Glomerular visceral epithelial cell (primary cell): ENCODE data around the gene TSPAN15.
"Not testable (repeated sequence)": the region's sequence is repeated elsewhere in the genome, so short reads cannot be mapped to it uniquely, and the experiment has no call there.

Experiments
- DNase-seq: peaks from one replicate; pipeline ENCODE4 v3.0.0-alpha.2; 2016; ENCODE audit errors: extremely low spot score

Gene TSPAN15

DNA sequence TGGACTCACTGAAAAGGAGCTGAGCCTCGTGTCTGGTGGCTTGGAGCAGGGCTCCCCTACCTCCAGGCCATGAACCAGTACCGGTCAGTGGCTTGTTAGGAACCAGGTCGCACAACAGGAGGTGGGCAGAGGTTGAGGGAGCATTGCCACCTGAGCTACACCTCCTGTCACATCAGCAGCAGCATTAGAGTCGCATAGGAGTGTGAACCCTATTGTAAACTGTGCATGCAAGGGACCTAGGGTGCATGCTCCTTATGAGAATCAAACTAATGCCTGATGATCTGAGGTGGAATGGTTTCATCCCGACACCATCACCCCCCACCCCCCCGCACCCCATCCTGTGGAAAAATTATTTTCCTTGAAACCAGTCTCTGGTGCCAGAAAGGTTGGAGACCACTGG, 50.4 kb downstream of the TSPAN15 start:
- DNase-seq: no peak

DNA sequence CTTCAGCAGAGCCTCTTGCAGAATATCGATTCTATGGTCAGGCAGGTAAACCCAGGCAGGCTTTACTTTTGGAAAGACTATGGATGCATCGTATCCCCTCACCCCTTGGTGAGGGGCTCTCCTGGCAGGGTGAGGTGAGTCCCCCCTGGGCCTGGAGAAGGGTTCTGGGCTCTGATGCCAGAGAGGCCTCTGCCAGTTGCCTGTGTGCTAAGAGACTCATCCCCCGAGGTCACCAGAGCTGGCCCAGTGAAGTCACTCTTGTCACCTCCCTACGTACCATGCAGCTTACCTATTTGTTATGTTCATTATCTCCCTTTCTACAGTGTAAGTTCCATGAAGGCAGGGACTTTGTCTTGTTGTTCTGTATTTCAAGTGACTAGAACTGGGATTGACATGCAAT, 51.3 kb downstream of the TSPAN15 start:
- no peak for DNase-seq

DNA sequence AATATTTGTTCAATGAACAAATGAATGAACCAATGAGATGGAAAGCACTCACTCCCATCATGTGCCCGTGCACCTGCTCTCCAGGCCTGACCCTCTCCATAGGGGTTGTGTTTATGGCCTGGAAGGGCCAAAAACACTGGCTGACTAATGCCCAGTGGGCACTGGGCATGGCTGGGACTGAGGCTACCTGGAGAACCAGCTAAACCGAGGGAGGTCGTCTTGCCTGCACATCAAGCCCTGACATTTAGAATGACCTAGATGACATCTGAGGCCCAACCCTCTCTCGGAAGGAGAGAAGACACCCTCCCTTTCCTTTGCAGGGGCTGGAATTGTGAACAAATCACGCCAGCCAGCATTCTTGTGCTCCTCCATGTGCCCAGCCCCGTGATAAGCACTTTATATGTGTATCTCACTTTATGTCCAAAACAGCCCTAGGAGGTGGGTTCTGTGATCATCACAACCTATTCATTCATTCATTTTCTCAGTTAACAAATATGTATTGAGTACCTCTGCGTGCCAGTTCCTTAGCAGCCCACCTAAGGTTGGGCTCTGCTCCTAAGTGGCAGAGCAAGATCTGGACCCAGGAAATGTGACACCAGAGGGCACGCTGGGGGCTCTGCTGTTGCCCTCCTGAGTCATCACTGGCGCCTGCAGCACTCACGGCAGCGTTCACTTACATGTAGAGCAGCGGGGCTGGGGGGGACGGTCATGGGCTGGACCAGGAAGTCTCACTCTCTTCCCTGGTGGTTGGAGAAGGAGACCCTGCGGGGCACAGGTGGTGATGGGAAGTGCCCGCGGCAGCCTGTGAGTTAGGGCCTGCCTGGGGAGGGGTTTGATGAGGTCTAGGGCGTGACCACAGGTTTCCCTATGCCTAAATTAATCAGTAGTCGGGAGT, 52.0 kb downstream of the TSPAN15 start:
- no peak for DNase-seq

DNA sequence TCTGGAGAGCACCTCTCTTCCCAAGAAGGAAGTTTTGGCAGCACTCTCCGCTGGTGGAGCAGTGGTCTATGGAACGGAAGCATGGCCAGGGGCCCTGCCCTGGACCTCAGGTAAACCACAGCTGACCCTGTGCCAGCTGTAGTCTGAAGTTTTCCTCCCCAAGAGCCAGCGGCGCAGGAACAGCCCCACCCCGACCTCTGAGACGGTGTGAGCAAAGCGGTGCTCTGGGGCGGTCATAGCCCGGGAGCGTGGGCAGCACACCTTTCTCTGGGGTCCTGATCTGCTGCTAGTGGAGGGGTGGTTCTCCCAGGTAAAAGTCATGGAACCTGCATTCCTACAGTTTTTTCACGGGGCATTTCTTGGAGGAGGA, 52.6 kb downstream of the TSPAN15 start:
- no peak for DNase-seq

DNA sequence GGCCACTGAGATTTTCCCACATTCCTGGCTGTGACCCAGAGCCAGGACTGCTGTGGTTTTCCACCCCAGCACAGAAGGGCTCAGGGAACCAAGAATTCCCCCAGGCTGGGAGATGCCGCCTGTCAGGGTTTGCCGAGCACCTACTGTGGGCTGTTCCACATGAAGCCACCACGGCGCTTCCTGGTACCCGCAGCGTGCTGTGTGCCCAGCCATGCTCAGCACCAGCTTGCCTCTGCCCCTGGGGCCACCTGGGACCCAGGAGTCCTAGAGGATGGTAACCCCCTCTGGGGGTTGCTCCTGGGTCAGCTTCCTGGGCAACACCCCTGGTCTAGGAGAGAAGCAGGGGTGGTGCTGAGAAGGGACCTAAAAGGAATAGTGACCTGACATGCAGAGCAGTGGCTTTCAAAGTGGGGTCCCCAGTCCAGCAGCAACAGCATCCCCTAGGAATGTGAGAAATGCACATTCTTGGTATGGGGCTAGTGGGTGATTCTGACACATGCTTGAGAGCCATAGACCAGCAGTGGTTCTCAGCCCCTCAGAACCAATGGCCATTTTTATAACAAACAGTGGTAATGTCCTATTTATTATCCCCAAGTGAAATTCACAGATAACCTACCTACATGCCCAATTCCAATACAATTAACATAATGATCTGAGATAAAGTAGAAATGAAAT, 53.4 kb downstream of the TSPAN15 start:
- no peak for DNase-seq

DNA sequence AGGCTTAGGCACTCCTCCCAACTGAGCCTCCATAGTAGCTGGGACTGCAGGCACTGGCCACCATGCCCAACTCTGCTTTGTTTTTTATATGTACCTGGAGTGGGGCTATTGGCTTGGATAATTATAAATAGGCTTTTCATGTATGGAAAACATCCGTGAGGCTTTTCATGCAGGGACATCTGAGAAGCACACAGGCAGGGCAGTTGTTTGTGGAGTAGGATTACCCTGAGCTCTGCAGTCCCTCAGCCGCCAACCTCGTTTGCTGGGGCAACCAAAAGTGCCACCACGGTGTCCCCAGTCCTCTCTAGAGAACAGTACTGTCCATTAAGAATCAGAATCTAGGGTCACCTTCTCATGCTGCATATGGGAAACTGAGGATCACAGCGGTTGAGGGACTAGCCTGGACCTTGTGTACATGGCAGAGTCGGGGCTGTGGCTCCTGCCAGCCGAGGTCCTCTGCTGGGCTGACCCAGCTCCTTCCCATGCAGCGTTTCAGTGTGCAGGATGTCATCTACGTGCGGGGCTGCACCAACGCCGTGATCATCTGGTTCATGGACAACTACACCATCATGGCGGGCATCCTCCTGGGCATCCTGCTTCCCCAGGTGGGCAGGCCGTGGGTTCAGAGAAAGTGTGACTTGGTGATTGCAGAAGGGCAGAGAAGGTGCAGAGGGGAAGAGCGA, 54.5 kb downstream of the TSPAN15 start:
- no peak for DNase-seq

DNA sequence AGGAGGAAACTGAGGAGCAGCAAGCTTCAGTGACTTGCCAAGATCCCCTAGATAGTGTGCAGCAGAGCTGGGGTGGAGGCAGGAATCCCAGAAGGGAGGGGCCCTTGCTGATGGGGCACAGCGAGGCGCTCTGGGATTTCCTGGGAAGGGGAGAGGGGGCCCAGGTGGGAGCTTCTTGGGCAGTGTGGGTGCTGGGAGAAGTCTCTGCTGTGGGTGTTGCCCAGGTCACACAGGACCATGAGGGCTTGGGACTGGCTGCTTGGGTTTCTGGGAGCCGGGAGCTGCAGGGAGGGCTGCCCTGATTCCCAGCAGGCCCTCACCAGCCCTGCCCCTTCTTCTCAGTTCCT, 55.2 kb downstream of the TSPAN15 start:
- DNase-seq: no peak

DNA sequence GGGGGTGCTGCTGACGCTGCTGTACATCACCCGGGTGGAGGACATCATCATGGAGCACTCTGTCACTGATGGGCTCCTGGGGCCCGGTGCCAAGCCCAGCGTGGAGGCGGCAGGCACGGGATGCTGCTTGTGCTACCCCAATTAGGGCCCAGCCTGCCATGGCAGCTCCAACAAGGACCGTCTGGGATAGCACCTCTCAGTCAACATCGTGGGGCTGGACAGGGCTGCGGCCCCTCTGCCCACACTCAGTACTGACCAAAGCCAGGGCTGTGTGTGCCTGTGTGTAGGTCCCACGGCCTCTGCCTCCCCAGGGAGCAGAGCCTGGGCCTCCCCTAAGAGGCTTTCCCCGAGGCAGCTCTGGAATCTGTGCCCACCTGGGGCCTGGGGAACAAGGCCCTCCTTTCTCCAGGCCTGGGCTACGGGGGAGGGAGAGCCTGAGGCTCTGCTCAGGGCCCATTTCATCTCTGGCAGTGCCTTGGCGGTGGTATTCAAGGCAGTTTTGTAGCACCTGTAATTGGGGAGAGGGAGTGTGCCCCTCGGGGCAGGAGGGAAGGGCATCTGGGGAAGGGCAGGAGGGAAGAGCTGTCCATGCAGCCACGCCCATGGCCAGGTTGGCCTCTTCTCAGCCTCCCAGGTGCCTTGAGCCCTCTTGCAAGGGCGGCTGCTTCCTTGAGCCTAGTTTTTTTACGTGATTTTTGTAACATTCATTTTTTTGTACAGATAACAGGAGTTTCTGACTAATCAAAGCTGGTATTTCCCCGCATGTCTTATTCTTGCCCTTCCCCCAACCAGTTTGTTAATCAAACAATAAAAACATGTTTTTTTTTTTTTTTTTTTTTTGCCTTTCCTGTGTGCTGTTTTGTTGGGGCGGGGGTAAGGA, 55.8 kb downstream of the TSPAN15 start:
- DNase-seq: no peak

DNA sequence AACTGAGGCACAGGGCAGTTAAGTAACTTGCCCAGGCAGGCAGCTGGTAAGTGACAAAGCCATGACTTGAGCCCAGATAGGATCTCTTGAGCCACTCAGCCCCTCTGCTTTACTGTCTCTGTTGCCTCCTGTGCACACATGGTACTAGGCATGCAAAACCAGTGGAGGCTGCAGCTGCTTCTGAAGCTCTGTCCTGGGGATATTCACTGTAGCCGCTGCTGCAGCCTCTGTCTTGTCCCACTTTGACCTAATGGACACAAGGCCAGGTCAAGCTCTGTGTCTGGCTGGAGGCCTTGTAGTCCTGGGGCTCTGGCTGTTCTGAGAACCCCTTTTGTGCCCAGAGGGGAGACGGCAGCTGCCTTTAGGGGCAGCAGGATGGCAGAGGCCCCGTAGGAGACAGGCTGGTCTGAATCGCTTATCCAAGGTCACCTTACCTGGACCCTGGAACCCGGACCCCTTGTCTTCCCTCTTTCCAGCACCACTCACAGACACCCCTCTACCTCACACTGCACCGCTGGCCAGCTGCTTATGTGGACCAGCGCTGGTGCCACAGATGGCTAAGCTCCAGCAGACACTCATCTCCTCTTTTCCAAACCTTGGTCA, 57.6 kb downstream of the TSPAN15 start:
- DNase-seq: no peak

DNA sequence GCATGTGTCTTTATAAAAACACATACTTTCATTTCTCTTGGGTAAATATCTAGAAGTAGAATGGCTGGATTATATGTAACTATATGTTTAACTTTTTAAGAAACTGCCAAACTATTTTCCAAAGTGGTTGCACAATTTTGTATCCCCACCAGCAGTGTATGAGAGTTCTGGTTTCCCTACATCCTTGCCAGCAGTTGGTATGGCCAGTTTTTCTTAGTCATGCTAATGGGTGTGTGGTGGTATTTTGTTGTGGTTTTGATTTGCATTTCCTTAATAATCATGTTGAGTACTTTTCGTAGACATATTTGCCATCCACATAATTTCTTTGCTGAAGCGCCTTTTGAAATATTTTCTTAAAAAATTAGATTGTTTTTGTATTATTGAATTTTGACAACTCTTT, 61.6 kb downstream of the TSPAN15 start:
- no peak for DNase-seq

DNA sequence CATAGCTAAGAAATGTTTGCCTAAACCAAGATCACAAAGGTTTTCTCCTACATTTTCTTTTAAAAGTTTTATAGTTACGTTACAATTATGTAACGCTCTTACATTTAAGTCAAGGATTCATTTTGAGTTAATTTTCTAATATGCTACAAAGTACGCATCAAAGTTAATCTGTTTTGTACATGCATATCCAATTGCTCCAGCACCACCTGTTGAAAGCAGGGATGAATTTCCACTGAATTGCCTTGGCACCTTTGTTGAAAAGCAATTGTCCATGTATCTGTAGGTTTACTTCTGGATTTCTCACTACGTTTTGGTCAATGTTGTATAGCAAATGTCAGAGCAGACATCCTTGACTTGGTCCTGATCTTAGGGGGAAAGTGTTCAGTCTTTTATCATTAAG, 62.4 kb downstream of the TSPAN15 start:
- no peak for DNase-seq

DNA sequence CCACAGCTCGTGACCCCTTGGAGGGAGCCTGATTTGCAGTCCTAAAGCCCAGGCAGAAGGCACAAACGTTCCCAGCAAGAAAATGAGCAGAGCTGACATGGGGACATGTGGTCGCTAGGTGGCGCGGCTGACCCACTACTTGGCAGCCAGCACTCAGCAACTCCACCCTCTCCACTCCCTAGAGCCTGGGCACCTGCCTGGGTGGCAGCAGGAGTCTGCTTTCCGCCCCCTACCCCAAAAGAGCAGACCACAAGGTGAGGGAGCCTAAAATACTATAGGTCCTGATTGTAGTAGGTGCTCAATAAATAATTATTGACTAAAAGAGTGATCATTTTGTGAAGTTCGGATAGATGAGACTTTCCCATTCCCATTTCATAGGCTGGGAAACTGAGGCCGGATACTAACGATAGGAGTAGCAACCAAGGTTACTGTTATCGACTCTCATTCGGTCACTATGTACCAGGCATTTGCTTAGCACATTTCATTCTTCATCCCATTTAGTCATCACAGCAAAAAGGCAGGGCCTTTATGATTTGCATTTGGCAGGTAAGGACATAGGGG, 64.5 kb downstream of the TSPAN15 start:
- peak; percentile 75 for DNase-seq

DNA sequence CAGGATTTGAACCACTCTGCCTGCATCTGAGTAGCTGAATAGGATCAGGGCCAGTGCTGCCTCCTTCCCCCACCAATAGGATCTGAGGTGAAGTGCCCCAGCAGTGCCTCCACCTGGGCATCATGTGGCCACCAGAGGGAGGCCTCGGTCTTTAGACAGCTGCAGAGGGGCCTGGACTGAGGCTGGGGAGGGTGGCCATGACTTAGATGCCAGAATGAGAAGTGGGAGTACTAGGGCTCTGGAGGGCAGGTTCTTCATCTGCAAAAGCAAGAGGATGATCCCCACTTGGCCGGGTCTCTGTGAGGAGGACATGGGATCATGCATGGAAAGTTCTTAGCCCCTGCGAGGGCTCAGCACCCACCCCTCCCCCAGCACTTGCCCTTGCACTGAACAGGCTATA, 65.1 kb downstream of the TSPAN15 start:
- DNase-seq: peak; percentile 31

DNA sequence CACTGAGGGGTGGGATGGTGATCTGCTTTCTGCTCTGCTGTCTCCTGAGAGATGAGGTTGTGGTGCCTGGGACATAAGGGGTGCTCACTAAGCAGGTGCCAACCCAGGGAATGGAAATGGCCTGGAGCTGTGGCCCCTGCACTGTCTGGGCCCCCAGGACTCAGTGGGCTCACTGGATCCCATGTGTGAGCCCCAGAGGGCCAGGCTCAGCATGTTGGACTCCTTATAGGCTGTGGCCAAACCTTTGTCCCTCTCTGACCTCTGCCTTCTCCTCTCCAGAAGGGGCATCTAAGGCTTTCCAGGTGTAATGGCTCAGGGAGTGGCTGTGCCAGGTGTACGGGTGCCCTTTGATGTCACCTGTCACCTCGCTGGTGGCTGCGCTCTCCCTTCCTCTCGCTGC, 65.5 kb downstream of the TSPAN15 start:
- no peak for DNase-seq

DNA sequence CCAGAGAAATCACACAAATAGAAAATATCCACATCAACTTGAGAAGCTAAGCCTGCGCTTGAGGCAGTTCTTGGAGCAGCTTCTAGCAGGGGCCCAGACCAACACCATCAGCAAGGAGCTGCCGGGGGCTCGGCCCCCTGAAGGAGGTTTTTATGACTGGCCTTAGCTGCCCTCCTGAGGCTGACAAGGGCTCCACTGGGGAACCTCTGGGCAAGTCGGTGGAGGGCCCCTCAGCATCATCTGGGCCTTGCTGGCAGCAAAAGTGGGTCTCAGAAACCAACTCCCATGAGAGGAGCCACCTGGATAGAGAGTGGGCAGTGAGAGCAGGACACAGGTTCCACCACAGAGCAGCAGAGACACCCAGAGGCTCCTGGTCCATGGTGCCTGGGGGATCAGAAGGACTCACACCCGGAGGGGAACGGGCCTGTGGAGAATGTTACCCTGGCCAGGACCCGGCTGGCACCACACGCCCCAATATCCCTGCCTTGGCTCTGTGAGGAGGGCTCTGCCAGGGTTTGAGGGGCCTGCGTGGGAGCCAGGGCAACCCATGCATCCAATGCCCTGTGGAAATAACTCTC, 66.1 kb downstream of the TSPAN15 start:
- DNase-seq: no peak

DNA sequence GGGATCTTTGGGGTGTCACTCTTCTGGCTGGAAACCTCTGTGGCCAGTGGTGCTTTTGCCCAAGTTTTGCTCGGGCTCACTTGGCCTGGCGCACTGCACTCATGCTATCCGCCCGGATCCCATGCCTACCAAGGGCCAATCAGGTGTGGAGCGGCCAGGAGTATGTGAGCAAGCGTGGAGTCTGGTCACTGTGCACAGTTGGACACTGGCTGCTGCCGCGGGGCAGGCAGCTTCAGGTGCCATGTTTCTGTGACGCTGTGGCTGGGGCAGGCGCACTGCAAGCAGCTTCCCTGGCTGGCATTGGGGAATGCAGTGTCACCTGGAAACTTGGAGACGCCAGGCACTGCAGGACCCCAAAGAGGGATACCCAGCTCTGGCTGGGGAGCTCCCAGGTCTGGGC, 76.7 kb downstream of the TSPAN15 start:
- no peak for DNase-seq

DNA sequence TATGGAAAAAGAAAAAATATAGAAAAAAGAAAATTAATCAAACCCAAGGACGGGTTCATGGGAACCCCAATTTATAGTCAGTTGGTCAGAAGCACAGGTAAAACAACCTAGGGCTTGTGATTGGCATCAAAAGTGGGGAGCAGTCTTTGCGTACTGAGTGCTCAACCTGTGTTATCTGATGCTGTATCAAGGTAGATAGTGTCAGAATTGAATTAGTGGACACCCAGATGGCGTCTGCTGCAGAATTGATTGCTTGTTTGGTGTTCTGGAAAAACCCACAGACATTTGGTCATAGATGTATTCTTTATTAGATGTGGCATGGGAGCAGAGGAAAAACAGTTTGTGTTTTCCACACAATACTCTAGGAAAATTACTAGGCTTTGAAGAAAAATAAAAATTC, 82.4 kb downstream of the TSPAN15 start:
- DNase-seq: no peak

DNA sequence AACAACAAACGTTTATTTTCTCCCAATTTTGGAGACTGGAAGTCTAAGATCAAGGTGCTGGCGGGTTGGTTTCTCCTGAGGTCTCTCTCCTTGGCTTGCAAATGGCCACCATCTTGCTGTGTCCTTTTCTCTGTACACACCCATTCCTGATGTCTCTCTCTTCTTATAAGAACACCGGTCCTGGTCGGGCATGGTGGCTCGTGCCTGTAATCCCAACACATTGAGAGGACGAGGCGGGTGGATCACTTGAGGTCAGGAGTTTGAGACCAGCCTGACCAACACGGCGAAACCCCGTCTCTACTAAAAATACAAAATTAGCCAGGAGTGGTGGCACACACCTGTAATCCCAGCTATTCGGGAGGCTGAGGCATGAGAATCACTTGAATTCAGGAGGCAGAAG, 85.3 kb downstream of the TSPAN15 start:
- not testable (repeated sequence) for DNase-seq

DNA sequence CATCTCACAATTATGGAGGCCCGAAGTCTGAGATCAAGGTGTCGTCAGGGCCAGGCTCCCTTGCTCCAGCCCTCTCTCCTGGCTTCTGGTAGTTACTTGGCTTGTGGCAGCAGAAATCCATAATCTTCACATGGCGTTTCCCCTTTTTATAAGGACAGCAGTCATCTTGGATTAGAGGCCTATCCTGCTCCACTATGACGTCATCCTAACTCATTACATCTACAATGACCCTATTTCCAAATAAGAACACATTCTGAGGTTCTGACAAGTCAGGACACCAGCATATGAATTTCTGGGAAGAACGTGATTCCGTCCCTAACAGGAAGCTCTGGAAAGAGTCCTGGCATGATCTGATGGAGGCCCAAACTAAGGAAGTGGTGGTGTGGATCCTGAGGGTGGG, 86.2 kb downstream of the TSPAN15 start:
- DNase-seq: no peak

DNA sequence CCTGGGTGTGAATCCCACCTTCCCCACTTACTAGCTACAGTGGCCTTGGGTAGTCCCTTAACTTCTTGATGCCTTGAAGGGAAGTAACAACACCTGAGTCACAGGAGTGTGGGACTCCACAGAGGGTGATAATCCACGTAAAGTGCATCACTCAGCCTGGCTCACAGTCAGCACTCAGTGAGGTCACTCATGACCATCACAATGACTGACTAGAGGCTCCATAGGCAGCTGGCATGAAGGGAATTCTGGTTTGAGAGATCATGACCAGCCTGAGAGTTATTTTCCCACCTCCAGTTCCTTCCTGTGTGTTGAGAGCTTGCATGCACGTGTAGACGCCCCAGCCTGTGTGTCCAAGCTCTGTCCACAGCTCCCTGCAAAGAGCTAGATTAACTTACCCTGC, 87.2 kb downstream of the TSPAN15 start:
- no peak for DNase-seq

DNA sequence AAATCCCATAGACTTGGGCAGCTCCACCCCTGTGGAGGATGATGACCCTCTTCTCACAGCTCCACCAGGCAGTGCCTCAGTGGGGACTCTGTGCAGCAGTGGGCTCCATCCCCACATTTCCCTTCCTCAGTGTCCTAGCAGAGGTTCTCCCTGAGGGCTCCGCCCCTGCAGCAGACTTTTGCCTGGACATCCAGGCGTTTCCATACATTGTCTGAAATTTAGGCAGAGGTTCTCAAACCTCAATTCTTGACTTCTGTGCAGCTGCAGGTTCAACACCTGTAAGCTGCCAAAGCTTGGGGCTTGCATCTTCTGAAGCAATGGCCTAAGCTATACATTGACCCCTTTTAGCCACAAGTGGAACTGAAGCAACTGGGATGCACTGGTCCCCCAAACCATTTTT, 90.2 kb downstream of the TSPAN15 start:
- no peak for DNase-seq
